NCI-H69 (cell line): Measurements from ENCODE around the gene PAGE1.
"Not testable (repeated sequence)": the region's sequence is repeated elsewhere in the genome, so short reads cannot be mapped to it uniquely, and the experiment has no call there.

Source experiments
- DNase-seq: peaks from one replicate; lab custom pipeline; 2025; lab: John Stamatoyannopoulos, UW

Gene PAGE1, protein sequence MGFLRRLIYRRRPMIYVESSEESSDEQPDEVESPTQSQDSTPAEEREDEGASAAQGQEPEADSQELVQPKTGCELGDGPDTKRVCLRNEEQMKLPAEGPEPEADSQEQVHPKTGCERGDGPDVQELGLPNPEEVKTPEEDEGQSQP

DNA sequence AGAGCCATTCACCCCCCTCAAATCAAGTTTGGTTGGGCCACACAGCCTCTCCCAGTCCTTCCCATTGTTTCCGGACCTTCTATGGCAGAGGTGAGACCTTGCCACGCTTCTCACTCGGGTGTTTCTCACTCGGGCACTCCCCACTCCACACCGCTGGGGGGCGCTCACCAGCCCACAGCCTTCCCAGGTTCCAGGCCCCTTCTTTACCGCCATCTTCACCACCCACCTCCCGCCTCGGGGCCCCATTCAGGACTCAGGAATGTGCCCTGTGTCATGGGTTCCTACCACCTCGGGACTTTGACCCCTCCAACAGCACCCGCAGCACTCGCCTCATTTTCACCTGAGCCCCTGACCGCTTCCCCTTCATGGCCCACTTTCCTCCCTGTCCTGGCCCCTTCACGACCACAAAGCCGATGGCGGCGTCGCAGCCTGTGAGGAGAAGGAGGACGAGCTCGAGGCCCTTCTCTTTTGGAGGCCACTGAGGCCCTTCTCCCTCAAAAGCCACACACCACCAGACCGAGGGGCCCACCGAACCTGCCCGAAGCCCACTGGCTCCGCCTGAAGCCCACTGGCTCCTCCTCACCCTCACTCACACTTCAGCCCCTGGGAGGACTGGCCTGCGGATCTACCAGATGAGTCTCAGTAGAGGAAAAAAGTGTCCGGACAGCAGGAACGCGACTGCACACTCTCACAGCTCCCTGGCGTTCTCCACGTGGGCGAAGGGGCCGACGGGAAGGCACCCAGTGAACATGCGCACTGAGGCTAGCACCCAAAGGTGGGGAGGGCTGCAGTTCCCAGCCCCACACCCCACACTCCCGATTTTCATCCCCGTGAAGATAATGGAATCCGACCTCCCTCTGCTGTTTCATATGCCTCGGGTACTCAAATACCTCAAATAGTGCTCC, at the start of gene PAGE1:
PAGE1 (minus strand) TSS at position 709 of the 905 bp plus-strand sequence. CDS start 1,214 bp downstream, outside the sequence.
- DNase-seq: no peak

DNA sequence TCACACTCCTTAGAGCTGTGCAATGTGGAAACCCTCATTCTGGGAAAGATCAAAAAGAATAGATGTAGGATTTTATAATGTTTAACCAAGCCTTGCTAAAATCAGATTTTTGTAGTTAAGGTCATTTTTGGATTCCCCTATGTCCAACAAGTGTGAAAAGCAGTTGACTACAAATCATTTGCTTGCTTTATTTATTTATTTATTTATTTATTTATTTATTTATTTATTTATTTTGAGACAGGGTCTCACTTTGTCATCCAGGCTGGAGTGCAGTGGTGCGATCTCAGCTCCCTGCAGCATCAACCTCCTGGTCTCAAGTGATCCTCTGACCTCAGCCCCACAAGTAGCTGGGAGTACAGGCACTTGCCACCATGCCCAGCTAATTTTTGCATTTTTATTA, 45.7 kb upstream of the PAGE1 start:
- DNase-seq: not testable (repeated sequence)

DNA sequence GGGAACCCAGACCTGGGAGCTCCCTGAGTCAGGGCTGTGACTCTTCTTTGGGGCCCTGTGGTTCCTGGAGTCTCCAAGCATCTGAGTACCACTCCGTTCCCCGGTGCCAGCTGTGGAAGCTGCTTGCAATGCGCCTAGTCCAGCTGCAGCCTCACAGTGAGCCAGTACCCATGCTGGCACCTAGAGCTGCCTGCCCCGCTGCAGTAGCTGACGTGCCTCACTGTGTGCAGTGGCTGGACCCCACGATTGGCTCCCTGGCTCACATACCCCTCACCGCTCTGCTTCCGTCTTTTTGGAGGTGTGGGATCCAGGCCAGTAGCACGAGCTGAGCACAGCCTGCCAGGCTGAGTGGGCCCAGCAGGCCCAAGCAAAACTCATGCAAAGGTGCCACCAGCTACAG, 32.1 kb upstream of the PAGE1 start:
- DNase-seq: no peak

DNA sequence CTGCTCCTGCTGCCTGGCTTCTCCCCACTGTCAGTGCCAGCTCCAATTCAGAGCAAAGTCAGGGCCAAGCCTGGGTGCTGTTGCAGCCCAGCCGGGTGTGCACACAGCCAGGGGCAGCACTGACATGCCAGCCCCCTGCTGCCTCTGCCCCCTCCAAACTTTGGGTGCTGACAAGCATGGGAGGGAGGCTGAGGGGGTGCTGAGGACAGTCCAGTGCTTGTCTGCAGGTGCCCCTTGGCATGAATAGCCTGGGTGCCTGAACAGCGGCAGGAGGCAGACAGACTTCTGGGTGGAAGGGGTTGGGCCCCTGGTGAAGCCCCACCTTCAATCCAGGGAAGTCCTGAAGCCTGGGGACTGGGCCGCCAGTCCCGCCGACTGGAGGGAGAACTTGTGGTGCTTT, 31.2 kb upstream of the PAGE1 start:
- no peak for DNase-seq

DNA sequence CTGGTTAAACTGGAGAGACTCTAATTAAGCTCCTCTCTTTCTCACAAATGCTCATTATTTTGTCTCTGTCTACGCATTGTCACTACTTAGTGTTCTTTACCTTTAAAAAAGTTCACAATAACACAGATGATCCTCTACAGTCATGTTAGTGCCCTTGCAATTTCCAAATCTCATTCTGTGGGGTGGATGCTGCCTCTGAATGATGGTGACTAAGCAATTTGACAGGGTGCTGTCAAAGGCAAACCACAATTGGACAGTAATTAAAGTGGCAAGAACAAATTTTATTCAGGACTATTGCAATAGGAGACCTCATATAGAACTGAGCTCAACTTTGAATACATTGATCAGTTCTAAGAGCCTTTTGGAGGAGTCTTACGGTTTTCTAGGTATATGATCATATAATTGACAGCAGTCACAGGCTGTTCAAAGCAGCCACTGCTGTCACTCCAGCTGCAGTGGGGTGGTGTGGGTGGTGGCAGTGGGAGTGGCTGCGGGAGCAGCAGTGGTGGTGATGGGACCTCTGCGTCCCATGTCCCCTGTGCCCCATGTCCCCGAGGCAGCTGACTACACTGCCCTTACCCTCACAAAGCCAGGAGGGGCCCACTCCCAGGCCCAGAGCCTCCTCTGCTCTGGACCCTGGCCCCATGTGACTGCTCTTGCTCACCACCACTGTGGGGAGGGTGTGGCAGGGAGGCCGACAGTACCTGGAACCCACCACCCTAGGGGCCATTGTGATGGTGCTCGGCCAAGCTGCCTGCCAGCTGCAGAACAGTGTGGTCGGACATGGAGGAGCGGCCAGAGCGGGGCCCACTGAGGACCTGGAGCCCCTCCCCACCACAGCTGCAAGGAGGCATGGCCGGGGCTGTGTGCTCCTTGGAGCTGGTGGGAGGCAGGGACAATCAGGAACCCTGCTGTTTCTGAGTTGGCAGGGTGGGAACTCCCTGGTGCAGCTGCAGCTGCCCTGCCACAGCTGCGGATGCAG, 30.4 kb upstream of the PAGE1 start:
- DNase-seq: no peak

DNA sequence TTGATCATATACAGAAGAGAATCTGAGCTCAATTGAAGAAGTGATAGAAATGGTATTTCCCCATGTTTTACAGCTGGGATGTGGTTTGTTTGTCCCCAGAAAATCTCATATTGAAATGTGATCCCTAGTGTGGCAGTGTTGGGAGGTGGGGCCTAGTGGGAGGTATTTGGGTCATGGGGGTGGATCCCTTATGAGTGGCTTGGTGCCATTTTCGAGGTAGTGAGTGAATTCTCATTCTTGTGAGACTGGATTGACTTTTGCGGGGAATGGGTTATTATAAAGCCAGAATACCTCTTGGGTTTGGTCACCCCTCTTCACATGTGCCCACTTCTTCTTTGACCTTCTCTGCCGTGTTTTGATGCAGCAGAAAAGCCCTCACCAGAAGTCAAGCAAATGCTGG, 29.6 kb upstream of the PAGE1 start:
- DNase-seq: no peak

DNA sequence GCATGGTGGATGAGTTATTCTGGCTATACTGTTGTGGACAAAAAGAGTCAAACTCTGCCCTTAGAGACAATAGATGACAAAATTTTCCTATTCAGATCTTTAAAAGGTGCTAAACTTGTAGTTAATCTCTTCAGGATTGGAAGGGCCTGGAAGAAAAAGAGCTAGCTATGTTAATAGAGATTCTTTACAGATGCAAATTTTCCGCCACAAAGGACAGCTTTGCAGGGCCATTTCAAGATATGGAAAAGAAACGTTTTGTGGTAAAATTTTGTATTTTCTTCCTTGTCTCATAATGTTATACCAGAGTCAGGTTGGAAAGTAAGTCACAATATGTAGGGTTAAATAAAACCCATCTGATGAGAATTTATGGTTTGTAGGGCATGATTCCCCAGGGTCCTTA, 24.3 kb upstream of the PAGE1 start:
- DNase-seq: not testable (repeated sequence)

DNA sequence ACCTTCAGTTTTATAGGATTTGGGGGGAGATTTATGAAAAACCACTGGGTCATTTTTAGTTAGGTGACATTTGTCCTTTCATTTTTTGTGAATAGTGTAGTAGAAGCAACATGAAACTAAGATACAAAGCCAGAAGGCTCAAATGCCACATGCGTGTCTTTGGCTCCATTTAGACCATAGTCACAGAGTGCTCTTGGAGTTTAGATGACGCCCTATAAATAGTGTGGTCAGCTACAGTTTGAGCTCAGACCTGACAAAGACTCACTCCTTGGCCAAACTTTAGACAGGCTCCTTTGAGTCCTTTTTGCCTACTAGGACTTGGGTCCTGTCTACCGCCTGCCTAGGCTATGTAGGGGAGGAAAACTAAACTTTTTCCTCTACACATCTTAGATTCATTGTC, 16.8 kb upstream of the PAGE1 start:
- no peak for DNase-seq

DNA sequence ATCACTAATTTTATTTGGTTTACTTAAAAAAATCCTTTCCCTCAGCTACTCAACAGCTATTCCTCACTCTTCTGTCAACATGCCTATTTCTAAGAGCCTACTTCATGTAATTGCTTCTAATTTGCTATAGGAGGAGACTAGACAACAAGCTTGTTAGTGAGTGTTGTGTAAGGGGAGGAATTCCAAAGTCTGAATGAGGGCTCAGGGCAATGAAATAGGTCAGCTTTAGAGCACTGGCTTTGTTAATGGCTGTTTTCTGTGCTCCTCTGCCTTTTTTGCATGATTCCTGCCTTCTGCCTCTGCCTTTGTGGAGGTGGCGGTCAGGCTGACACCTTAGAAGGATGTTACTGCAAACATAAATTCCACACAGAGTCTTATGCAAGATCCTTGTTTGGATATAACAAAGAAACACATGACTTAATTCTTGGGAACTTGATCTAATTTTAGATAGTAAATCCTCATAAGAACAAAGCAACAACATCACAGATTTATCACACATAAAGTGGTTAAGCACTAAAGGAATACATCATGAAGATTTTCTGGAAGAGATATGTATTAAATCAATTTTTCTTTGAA, 15.0 kb upstream of the PAGE1 start:
- DNase-seq: no peak

DNA sequence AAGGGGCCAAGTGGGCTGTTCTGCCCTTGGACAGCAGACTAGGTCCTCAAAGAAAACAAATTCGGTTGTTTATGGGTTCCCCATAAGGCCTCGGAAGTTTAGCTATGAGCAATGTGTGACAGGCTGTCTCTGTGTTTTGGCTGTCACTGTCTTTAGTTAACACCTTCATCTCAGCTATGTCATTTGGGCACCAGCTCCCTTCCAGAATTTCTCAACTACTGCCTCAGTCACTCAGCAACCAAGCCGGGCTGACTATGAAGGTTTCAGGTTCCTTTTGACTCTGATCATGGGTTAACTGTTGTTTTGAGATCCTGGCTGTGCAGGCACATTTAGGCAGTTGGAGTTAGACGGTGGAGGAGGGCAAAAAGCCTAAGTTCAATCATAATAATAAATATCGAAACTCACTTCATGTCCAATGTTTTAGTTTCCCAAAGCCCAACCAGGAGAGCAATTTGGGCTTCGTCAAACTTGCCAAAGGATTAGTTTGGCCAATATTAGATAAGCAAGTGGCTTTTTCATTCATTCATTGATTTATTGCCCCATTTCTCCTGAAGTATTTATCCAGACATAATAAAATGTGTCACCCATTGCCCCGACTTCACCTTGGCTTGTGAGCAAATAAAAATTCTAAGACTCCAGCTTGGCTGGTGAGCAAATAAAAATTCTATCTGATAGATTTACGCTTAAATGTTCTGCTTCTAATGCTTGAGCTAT, 9.1 kb upstream of the PAGE1 start:
- DNase-seq: no peak

DNA sequence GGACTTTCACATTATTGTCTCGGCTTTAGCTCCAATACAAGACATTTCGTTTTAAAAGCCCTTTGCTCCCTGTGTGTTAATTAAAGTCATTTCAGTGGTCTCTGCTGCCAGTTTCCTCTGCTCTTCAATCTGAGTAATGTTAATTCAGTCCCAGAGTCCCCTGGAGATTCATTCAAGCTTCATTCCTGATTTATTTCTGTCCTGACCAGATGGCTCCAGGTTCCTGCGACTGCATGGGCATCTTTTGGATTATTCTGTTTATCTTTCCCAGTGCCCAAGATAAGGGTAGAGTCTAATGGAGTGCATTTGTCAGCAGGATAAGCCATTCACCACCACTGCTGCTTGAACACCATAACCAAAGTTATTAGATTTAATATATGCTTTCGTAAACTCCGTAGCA, 6.1 kb upstream of the PAGE1 start:
- DNase-seq: no peak

DNA sequence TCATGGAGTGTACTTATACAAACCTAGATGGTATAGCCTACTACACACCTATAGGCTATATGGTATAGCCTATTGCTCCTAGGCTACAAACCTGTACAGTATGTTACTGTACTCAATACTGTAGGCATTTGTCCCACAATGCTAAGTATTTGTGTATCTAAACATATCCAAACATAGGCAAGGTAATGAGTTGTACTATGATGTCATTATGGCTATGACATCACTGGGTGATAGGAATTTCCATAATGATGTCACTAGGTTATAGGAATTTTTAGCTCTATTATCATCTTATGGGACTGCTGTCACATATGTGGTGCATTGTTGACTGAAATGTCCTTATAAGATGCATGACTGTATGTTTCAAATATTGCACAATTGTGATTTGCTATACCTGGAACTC, 5.5 kb upstream of the PAGE1 start:
- no peak for DNase-seq

DNA sequence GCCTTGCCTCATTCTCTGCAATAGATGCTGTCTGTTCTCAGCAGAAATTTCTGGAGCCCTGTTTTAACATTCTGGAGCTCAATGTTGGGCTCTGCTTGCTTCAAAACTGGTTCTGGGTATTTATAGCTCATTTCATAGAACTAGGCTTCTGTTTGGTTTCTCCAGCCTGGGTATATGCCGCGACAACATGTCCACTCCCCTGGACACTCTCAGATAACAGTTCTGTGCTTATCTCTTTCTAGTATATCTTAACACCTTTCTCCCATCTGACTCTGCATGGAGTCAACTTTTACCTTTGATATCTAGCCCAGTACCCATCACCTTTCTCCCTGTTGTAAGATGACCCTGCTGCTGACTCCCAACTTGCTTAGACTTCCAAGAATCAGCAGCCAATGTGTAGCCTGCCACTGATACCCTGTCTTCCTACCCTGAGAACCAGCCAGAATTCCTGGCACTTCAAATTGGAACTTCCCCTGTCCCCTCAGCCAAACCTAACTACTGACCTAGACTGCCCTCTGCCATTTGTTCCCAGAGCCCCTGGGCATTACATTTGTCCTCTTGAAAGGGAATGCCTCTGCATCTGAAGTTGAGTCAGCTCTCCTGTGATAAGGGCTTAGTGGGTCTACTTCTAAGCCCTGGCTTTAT, 20.6 kb downstream of the PAGE1 start:
- DNase-seq: no peak

DNA sequence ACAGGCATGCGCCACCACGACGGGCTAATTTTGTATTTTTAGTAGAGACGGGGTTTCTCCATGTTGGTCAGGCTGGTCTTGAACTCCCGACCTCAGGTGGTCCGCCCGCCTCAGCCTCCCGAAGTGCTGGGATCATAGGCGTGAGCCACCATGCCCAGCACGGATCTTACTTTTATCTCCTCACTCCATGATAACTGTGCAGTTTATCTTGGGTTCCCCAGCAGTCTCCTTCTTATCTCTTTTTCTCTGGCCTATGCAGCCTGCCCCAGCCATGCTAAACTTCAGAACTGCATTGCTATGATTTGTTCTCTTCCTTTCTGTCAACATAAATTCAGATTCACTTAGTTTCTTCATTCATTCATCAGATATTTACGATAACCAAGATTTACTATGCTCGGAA, 22.4 kb downstream of the PAGE1 start:
- no peak for DNase-seq

DNA sequence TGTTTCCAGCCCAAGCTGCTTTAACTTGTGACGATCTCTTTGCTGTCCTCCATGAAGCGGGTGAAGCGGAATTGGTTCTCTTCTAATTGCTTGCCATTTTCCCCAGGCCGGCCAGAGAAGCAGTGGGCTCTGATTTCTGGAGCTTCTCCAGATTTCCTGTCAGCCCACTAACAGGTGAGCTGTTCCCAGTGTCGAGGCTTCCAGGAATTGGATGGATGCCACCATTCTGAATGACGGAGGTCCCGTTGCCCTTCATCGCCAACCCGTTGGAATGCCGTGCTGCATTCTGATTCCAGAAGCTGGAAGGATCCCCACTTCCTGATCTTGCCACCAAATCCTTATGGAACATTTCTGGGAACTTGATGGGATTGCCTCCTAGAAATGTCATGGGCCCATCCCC, 31.0 kb downstream of the PAGE1 start:
- DNase-seq: no peak

DNA sequence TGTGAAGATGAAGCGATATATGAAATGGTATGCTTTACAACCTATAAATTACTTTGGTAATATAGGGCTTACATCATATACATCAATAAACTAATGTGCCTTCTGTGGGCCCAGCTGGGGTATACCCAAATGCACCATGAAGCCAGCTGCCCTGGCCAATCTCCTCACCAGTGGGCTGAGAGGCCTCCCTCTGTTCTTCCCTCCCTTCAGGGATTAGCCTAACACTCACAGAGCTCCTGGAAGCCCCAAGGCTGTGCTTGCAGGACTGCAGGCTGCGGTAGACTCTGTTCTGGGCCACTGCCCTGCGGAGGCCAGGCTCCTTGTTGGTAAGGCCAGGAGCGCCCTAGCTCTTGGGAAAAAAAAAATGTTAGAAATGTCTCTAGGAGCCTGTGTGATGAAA, 33.9 kb downstream of the PAGE1 start:
- no peak for DNase-seq

DNA sequence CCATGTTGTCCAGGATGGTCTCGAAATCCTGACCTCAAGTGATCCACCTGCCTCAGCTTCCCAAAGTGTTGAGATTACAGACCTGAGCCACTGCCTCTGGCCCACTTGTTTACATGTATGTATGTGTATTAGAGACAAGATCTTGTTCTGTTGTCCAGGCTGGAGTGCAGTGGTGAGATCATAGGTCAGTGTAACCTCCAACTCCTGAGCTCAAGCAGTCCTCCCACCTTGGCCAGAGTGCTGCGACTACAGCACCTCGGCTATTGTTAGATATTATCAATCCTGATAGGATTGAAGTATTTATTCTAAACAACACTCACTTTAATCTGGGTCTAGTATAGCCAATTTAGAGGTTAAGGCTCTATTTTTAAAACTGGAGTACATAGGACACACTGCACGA, 36.0 kb downstream of the PAGE1 start:
- no peak for DNase-seq

DNA sequence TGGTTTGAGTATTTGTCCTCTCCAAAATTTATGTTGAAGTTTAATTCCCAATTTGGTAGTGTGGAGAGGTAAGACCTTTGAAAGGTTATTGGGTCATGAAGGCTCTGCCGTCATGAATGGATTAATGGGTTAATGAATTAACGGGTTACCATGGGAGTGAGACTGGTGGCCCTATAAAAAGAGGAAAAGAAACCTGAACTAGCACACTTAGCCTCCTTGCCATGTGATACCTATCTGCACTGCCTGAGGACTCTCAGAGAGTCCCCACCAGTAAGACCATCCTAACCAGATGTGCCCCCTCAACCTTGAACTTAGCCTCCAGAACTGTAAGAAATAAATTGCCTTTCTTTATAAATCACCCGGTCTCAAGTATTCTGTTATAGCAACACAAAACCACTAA, 39.3 kb downstream of the PAGE1 start:
- no peak for DNase-seq

DNA sequence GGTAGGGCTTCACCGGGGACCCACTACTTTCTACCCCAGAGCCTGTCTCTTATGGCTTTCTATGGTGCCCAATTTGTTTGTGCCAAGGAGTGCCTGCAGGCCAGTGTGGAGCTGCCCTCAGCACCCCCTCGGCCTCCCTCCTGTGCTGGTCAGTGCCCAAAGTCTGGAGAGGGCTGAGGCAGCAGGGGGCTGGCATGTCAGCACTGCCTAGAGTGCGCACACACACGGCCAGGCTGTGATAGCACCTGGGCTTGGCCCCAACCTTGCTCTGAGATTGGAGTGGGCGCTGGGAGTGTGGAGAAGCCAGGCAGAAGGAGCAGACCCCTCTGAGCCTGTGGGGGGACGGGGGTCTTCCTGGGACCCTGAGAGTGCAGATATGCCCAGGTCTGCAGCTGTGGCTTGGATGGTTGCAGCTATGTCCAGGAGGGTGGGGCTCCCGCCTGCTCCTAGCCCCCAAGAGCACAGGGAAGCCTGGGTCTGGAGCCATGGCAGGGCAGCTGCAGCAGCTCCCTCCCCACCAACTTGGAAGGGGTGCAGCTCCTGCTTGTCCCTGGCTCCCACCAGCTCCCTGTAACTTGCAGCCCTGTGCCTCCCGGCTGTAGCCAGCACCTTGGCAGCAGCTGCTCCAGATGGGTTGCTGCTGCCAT, 50.7 kb downstream of the PAGE1 start:
- no peak for DNase-seq
